ENCODE measurements around the gene MAST3.

The MAST3 gene

GRCh38 chr19:18128805-18129204, 31.2 kb downstream of the MAST3 start:
- H3K36me3 ChIP-seq (ENCODE audit: control insufficient read depth, insufficient read depth, low read length): no peaks in the 10 kb centered on the region
- no peaks in the 10 kb centered on the region for H3K9me3 ChIP-seq (ENCODE audit: control insufficient read depth, low read length)
- TF ChIP-seq, protein P1, sequence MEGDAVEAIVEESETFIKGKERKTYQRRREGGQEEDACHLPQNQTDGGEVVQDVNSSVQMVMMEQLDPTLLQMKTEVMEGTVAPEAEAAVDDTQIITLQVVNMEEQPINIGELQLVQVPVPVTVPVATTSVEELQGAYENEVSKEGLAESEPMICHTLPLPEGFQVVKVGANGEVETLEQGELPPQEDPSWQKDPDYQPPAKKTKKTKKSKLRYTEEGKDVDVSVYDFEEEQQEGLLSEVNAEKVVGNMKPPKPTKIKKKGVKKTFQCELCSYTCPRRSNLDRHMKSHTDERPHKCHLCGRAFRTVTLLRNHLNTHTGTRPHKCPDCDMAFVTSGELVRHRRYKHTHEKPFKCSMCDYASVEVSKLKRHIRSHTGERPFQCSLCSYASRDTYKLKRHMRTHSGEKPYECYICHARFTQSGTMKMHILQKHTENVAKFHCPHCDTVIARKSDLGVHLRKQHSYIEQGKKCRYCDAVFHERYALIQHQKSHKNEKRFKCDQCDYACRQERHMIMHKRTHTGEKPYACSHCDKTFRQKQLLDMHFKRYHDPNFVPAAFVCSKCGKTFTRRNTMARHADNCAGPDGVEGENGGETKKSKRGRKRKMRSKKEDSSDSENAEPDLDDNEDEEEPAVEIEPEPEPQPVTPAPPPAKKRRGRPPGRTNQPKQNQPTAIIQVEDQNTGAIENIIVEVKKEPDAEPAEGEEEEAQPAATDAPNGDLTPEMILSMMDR (IDR thresholded peaks at IDR 0.05): no peak
- no peaks in the 10 kb centered on the region for H3K4me1 ChIP-seq
- no peak overlapping the region for H3K4me3 ChIP-seq (ENCODE audit: low read depth, low read length)
- no peaks in the 10 kb centered on the region for H3K79me2 ChIP-seq
- H3K27me3 ChIP-seq (ENCODE audit: control insufficient read depth, insufficient read depth, low read length): no peaks in the 10 kb centered on the region
- no peak overlapping the region for H3K4me2 ChIP-seq (ENCODE audit: low read length)
- no peak overlapping the region for H3K27ac ChIP-seq
- H3K9ac ChIP-seq: no peak overlapping the region
- H2AFZ ChIP-seq: no peak overlapping the region

DNA sequence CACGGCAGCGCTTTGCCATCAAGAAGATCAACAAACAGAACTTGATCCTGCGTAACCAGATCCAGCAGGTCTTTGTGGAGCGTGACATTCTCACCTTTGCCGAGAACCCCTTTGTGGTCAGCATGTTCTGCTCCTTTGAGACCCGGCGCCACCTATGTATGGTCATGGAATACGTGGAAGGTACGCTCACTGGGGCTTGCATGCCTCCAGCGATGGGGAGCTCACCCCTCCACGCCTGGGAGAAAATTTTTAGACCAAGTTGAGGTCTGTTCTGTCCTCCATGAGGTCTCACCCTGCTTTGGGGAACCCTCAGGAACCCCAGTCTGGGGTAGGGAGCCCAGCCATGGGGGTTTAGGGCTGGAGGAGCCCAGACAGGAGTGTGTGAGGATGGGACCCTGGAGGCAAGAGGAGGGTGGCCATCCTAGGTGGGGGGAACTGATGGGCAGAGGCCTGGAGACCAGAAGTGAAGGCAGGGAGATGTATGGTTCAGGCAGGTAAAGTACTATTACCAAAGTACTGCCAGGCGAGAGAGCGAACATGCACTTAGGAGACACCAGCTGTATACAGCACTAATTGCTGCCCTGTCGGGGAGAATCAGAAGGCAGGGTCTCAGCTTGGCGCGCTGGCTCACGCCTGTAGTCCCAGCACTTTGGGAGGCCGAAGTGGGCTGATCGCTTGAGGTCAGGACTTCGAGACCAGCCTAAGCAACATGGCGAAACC, 33.1 kb downstream of the MAST3 start:
- Histone ChIP-seq H3K27me3 (ENCODE audit: control insufficient read depth, insufficient read depth, low read length) (no peaks in the 10 kb centered on the region), H3K36me3 (ENCODE audit: control insufficient read depth, insufficient read depth, low read length) (no peaks in the 10 kb centered on the region), H2AFZ (no peak overlapping the region), H3K4me1 (no peaks in the 10 kb centered on the region), H3K9ac (no peak overlapping the region), H3K9me3 (ENCODE audit: control insufficient read depth, low read length) (no peaks in the 10 kb centered on the region), H3K27ac (no peak overlapping the region), H3K4me2 (ENCODE audit: low read length) (no peak overlapping the region), H3K4me3 (ENCODE audit: low read depth, low read length) (no peak overlapping the region), H3K79me2 (no peaks in the 10 kb centered on the region)
- TF ChIP-seq, protein P1 (IDR thresholded peaks at IDR 0.05): no peak

DNA sequence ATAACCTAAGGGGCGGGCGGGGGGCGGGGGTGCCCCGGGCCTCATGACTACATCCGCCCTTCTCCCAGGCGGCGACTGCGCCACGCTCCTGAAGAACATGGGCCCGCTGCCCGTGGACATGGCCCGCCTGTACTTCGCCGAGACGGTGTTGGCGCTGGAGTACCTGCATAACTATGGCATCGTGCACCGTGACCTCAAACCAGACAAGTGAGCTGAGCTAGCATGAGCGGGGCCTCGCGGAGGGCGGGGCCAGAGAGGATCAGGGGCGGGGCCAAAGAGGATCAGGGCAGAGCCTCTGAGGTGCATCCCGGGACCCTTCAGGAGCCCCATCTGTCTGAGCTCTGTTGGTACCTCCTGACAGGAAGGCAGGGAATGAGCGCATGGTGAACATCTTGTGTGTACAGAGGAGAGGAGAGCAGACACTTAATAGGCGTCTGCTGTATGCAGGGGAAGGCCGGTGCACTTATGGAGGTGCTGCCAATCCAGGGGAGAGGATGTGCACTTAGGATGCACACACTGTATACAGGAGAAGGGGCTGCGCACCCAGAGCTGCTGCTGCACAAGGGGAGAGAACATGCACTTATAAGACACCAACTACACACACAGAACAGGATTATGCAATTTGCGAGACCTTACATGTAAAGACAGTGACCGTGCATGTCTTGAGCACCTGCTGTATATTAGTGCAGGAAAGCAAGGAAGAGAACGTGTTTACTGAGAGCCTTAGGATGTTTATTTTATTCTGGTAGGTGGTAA, 34.4 kb downstream of the MAST3 start:
- Histone ChIP-seq H3K36me3 (ENCODE audit: control insufficient read depth, insufficient read depth, low read length) (no peaks in the 10 kb centered on the region), H3K27ac (no peak overlapping the region), H3K79me2 (no peaks in the 10 kb centered on the region), H3K4me2 (ENCODE audit: low read length) (no peak overlapping the region), H3K9ac (no peak overlapping the region), H3K9me3 (ENCODE audit: control insufficient read depth, low read length) (no peaks in the 10 kb centered on the region), H3K4me3 (ENCODE audit: low read depth, low read length) (no peak overlapping the region), H3K27me3 (ENCODE audit: control insufficient read depth, insufficient read depth, low read length) (no peaks in the 10 kb centered on the region), H2AFZ (no peak overlapping the region), H3K4me1 (no peaks in the 10 kb centered on the region)
- TF ChIP-seq, protein P1 (IDR thresholded peaks at IDR 0.05): no peak

- H3K9ac ChIP-seq: no peak overlapping the region
Measured at GRCh38 chr19:18135712-18136584, 38.4 kb downstream of the MAST3 start.

More at GRCh38 chr19:18135712-18136584, 38.4 kb downstream of the MAST3 start:
- H2AFZ ChIP-seq: no peak overlapping the region
- TF ChIP-seq, protein P1 (IDR thresholded peaks at IDR 0.05): no peak
- H3K4me2 ChIP-seq (ENCODE audit: low read length): no peak overlapping the region
- H3K4me3 ChIP-seq (ENCODE audit: low read depth, low read length): no peak overlapping the region
- H3K27ac ChIP-seq: no peak overlapping the region
- H3K79me2 ChIP-seq: no peaks in the 10 kb centered on the region
- no peaks in the 10 kb centered on the region for H3K4me1 ChIP-seq
- no peaks in the 10 kb centered on the region for H3K27me3 ChIP-seq (ENCODE audit: control insufficient read depth, insufficient read depth, low read length)
- no peaks in the 10 kb centered on the region for H3K36me3 ChIP-seq (ENCODE audit: control insufficient read depth, insufficient read depth, low read length)
- H3K9me3 ChIP-seq (ENCODE audit: control insufficient read depth, low read length): no peaks in the 10 kb centered on the region

Measured in parathyroid adenoma (tissue), 2 donors.